H9 (cell line): ENCODE results near the gene TAF4B. TPM values are rescaled to one million over a fixed set of nuclear protein-coding genes. Genes with fewer than 3 reads are reported as not detected.

Experiments
- DNase-seq: peaks from one replicate; pipeline ENCODE4 v3.0.0-alpha.2; 2017
- H2AFZ ChIP-seq: one replicate; pipeline ENCODE4 v1.6.1; 2013; ENCODE audit warnings: mild to moderate bottlenecking, low read length, control low read depth, moderate library complexity
- H2AK5ac ChIP-seq: 2 replicates; pipeline ENCODE4 v1.6.1; 2013; ENCODE audit warnings: low read length, control low read depth, mixed read lengths; ENCODE audit not compliant: insufficient read length
- H2BK120ac ChIP-seq: one replicate; pipeline ENCODE4 v1.6.1; 2013; ENCODE audit warnings: low read depth, mild to moderate bottlenecking, low read length, control low read depth, inconsistent platforms; ENCODE audit not compliant: poor library complexity, severe bottlenecking
- H2BK12ac ChIP-seq: 2 replicates; pipeline ENCODE4 v1.6.1; 2013; ENCODE audit warnings: low read length, control low read depth, mixed read lengths, low read depth; ENCODE audit not compliant: insufficient read length
- H2BK15ac ChIP-seq: 2 replicates; pipeline ENCODE4 v1.6.1; 2013; ENCODE audit warnings: low read depth, low read length, control low read depth
- H2BK20ac ChIP-seq: one replicate; pipeline ENCODE4 v1.6.1; 2013; ENCODE audit warnings: low read depth, mild to moderate bottlenecking, low read length, control low read depth, inconsistent platforms; ENCODE audit not compliant: poor library complexity, severe bottlenecking
- H2BK5ac ChIP-seq: 2 replicates; pipeline ENCODE4 v1.6.1; 2013; ENCODE audit warnings: low read length, control low read depth, mixed read lengths; ENCODE audit not compliant: insufficient read length
- H3K14ac ChIP-seq: 2 replicates; pipeline ENCODE4 v1.6.1; 2013; ENCODE audit warnings: low read length, control low read depth; ENCODE audit not compliant: insufficient read depth
- H3K18ac ChIP-seq: 2 replicates; pipeline ENCODE4 v1.6.1; 2013; ENCODE audit warnings: low read depth, mild to moderate bottlenecking, mixed read lengths, low read length, control low read depth; ENCODE audit not compliant: insufficient read length
- H3K23ac ChIP-seq: 2 replicates; pipeline ENCODE4 v1.6.1; 2013; ENCODE audit warnings: low read length, control low read depth, mixed read lengths, low read depth; ENCODE audit not compliant: insufficient read length
- H3K23me2 ChIP-seq: 2 replicates; pipeline ENCODE4 v1.6.1; 2013; ENCODE audit warnings: low read depth, mild to moderate bottlenecking, mixed read lengths, low read length, control low read depth; ENCODE audit not compliant: insufficient read length, poor library complexity, severe bottlenecking
- H3K27ac ChIP-seq: 2 replicates; pipeline ENCODE4 v1.5.1; 2013; ENCODE audit warnings: low read length, control low read depth, mixed read lengths, low read depth; ENCODE audit not compliant: insufficient read length
- H3K27me3 ChIP-seq: 2 replicates; pipeline ENCODE4 v1.6.1; 2013; ENCODE audit warnings: low read length, control low read depth, inconsistent platforms; ENCODE audit not compliant: insufficient read depth
- H3K4ac ChIP-seq: 2 replicates; pipeline ENCODE4 v1.6.1; 2013; ENCODE audit warnings: low read depth, mild to moderate bottlenecking, control low read depth, inconsistent platforms, low read length, moderate library complexity
- H3K4me1 ChIP-seq: 2 replicates; pipeline ENCODE4 v1.6.1; 2013; ENCODE audit warnings: low read length, control low read depth, inconsistent platforms; ENCODE audit not compliant: insufficient read depth
- H3K4me2 ChIP-seq: 2 replicates; pipeline ENCODE4 v1.6.1; 2013; ENCODE audit warnings: low read length, control low read depth, mixed read lengths; ENCODE audit not compliant: insufficient read length, insufficient read depth
- H3K56ac ChIP-seq: 2 replicates; pipeline ENCODE4 v1.6.1; 2013; ENCODE audit warnings: low read depth, mild to moderate bottlenecking, mixed read lengths, low read length, control low read depth; ENCODE audit not compliant: insufficient read length
- H3K79me1 ChIP-seq: 2 replicates; pipeline ENCODE4 v1.6.1; 2013; ENCODE audit warnings: low read depth, mild to moderate bottlenecking, moderate library complexity, low read length, control low read depth, inconsistent platforms; ENCODE audit not compliant: insufficient read depth, poor library complexity, severe bottlenecking
- H3K79me2 ChIP-seq: 2 replicates; pipeline ENCODE4 v1.6.1; 2013; ENCODE audit warnings: low read length, control low read depth, inconsistent platforms; ENCODE audit not compliant: insufficient read depth
- H3K9ac ChIP-seq: 2 replicates; pipeline ENCODE4 v1.6.1; 2013; ENCODE audit warnings: low read length, control low read depth, mixed read lengths; ENCODE audit not compliant: insufficient read length; ENCODE audit errors: extremely low read depth
- H3K9me3 ChIP-seq: one replicate; pipeline ENCODE4 v1.6.1; 2013; ENCODE audit warnings: low read depth, low read length, inconsistent platforms; ENCODE audit not compliant: control insufficient read depth
- H3T11ph ChIP-seq: one replicate; pipeline ENCODE4 v1.6.1; 2013; ENCODE audit warnings: mild to moderate bottlenecking, low read length, control low read depth, inconsistent platforms
- H4K20me1 ChIP-seq: one replicate; pipeline ENCODE4 v1.6.1; 2013; ENCODE audit not compliant: control insufficient read depth, insufficient read length, insufficient read depth
- H4K5ac ChIP-seq: 2 replicates; pipeline ENCODE4 v1.6.1; 2013; ENCODE audit warnings: low read depth, mild to moderate bottlenecking, mixed read lengths, low read length, control low read depth; ENCODE audit not compliant: insufficient read length
- H4K8ac ChIP-seq: replicated peaks from 2 replicates; pipeline ENCODE4 v1.6.1; 2013; ENCODE audit warnings: low read length, control low read depth, mixed read lengths, low read depth; ENCODE audit not compliant: insufficient read length
- H4K91ac ChIP-seq: 2 replicates; pipeline ENCODE4 v1.6.1; 2013; ENCODE audit warnings: low read depth, mild to moderate bottlenecking, moderate library complexity, mixed read lengths, low read length, control low read depth; ENCODE audit not compliant: insufficient read length
- H3K27ac Mint-ChIP-seq, 3 experiments: 2 replicates in 2 of 3; 3 replicates in 1 of 3; pipeline ENCODE4 v1.8.0; 2020 to 2021; ENCODE audit warnings: mixed read lengths in 3 of 3, mild to moderate bottlenecking in 1 of 3, moderate library complexity in 1 of 3
- H3K27me3 Mint-ChIP-seq: 2 replicates; pipeline ENCODE4 v1.8.0; 2021; ENCODE audit warnings: low read depth, mild to moderate bottlenecking, moderate library complexity, mixed read lengths
- H3K36me3 Mint-ChIP-seq, 3 experiments: 2 replicates in 2 of 3; 3 replicates in 1 of 3; pipeline ENCODE4 v1.8.0; 2020 to 2021; ENCODE audit warnings: low read depth in 3 of 3, mixed read lengths in 3 of 3; ENCODE audit not compliant: insufficient read depth in 1 of 3
- H3K4me1 Mint-ChIP-seq, 2 experiments: 2 replicates each; pipeline ENCODE4 v1.8.0; 2020; ENCODE audit warnings: mixed read lengths in 2 of 2
- H3K4me3 Mint-ChIP-seq, 2 experiments: 2 replicates in 1 of 2; 3 replicates in 1 of 2; pipeline ENCODE4 v1.8.0; 2020 to 2021; ENCODE audit warnings: mild to moderate bottlenecking in 2 of 2, mixed read lengths in 2 of 2, moderate library complexity in 1 of 2
- H3K9me3 Mint-ChIP-seq, 2 experiments: 2 replicates in 1 of 2; 3 replicates in 1 of 2; pipeline ENCODE4 v1.8.0; 2020; ENCODE audit warnings: mild to moderate bottlenecking in 2 of 2, mixed read lengths in 2 of 2, moderate library complexity in 1 of 2
- WGBS: extraction: QIAGEN DNeasy Blood & Tissue Kit; methylation state at CpG from one replicate; pipeline ENCODE4 v1.1.7; 2013; ENCODE audit warnings: missing lambda C conversion rate, low lambda C conversion rate, mixed read lengths; ENCODE audit not compliant: insufficient read length; ENCODE audit errors: extremely low coverage; 5-methylcytosine and 5-hydroxymethylcytosine counted together
- total RNA-seq: library from RNA; stranded (reverse); gene quantifications from 2 replicates; pipeline ENCODE4 v1.2.1, GENCODE V29; 2021
- TF ChIP-seq, protein P1 (sequence below): fragments of 200-600 bp; sonication (generic); conservative IDR thresholded peaks from 3 replicates; pipeline ENCODE4 v1.8.0; 2021; ENCODE audit warnings: antibody characterized with exemption, mild to moderate bottlenecking

The TAF4B gene
- total RNA-seq, 1 experiment from 2014 or later: 19.8 TPM

- Histone ChIP-seq H3K9me3 (no peaks in the 10 kb centered on the region), H3K79me2 (no peaks in the 10 kb centered on the region), H4K20me1 (no peaks in the 10 kb centered on the region), H3K14ac (no peak overlapping the region), H2BK20ac (no peak overlapping the region), H2BK15ac (no peak overlapping the region), H3K23ac (no peak overlapping the region), H3K4ac (no peak overlapping the region), H2AFZ (no peak overlapping the region), H3K56ac (no peak overlapping the region), H2AK5ac (no peak overlapping the region), H3T11ph (no peak overlapping the region), H3K27ac (no peak overlapping the region), H4K91ac (no peak overlapping the region), H3K27me3 (no peaks in the 10 kb centered on the region), H3K4me2 (no peak overlapping the region), H2BK12ac (no peak overlapping the region), H3K79me1 (no peaks in the 10 kb centered on the region), H3K4me1 (no peaks in the 10 kb centered on the region), H4K8ac (no peak overlapping the region), H2BK5ac (no peak overlapping the region), H2BK120ac (no peak overlapping the region), H3K18ac (no peak overlapping the region), H3K23me2 (no peaks in the 10 kb centered on the region), H3K9ac (no peak overlapping the region), H4K5ac (no peak overlapping the region)
- H3K4me3 Mint-ChIP-seq: no peak overlapping the region
- TF ChIP-seq, protein P1, sequence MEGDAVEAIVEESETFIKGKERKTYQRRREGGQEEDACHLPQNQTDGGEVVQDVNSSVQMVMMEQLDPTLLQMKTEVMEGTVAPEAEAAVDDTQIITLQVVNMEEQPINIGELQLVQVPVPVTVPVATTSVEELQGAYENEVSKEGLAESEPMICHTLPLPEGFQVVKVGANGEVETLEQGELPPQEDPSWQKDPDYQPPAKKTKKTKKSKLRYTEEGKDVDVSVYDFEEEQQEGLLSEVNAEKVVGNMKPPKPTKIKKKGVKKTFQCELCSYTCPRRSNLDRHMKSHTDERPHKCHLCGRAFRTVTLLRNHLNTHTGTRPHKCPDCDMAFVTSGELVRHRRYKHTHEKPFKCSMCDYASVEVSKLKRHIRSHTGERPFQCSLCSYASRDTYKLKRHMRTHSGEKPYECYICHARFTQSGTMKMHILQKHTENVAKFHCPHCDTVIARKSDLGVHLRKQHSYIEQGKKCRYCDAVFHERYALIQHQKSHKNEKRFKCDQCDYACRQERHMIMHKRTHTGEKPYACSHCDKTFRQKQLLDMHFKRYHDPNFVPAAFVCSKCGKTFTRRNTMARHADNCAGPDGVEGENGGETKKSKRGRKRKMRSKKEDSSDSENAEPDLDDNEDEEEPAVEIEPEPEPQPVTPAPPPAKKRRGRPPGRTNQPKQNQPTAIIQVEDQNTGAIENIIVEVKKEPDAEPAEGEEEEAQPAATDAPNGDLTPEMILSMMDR: no peak
- no CpG with 5 or more reads among the region's 1 CpG for WGBS
- no peaks in the 10 kb centered on the region for H3K36me3 Mint-ChIP-seq
- no peaks in the 10 kb centered on the region for H3K27me3 Mint-ChIP-seq
- H3K9me3 Mint-ChIP-seq: no peaks in the 10 kb centered on the region
- DNase-seq: no peak
- no peak overlapping the region for H3K27ac Mint-ChIP-seq
- H3K4me1 Mint-ChIP-seq: peaks cover 3 to 4% of the 10 kb centered on the region in 2 experiments; a peak in 2 of 4 replicates
Observed at GRCh38 chr18:26376105-26376504, 149.9 kb downstream of the TAF4B start.
